ENCODE data around the gene RAB25. TPM values are rescaled to one million over a fixed set of nuclear protein-coding genes. Genes with fewer than 3 reads are reported as not detected.
"Not testable (repeated sequence)": the region's sequence is repeated elsewhere in the genome, so short reads cannot be mapped to it uniquely, and the experiment has no call there.

The RAB25 gene
- total and polyA plus RNA-seq, 2 experiments from 2014 or later: 71.1 to 106 TPM

GRCh38 chr1:156033011-156033410 is 27.9 kb upstream of the RAB25 start:
- no peak for DNase-seq (ENCODE audit: low spot score)
- Histone ChIP-seq H3K79me2 (no peaks in the 10 kb centered on the region), H3K4me3 (no peak overlapping the region), H3K27me3 (no peaks in the 10 kb centered on the region), H3K9me2 (replicated peaks; ENCODE audit: insufficient read depth) (no peaks in the 10 kb centered on the region), H3K4me1 (ENCODE audit: insufficient read depth) (no peaks in the 10 kb centered on the region), H2AFZ (no peak overlapping the region), H3K9me3 (ENCODE audit: low read depth) (no peaks in the 10 kb centered on the region), H3K36me3 (replicated peaks; ENCODE audit: insufficient read depth, low read depth) (no peaks in the 10 kb centered on the region), H3K4me2 (no peak overlapping the region), H3K27ac (no peak overlapping the region), H4K20me1 (ENCODE audit: insufficient read depth, poor library complexity, severe bottlenecking) (no peaks in the 10 kb centered on the region)
- TF ChIP-seq EZH2 (IDR thresholded peaks at IDR 0.05; ENCODE audit: borderline replicate concordance) (no peak), EZH2phosphoT487 (IDR thresholded peaks at IDR 0.05; ENCODE audit: low read depth, severe bottlenecking, unreplicated experiment) (no peak)
- TF ChIP-seq, protein P1, sequence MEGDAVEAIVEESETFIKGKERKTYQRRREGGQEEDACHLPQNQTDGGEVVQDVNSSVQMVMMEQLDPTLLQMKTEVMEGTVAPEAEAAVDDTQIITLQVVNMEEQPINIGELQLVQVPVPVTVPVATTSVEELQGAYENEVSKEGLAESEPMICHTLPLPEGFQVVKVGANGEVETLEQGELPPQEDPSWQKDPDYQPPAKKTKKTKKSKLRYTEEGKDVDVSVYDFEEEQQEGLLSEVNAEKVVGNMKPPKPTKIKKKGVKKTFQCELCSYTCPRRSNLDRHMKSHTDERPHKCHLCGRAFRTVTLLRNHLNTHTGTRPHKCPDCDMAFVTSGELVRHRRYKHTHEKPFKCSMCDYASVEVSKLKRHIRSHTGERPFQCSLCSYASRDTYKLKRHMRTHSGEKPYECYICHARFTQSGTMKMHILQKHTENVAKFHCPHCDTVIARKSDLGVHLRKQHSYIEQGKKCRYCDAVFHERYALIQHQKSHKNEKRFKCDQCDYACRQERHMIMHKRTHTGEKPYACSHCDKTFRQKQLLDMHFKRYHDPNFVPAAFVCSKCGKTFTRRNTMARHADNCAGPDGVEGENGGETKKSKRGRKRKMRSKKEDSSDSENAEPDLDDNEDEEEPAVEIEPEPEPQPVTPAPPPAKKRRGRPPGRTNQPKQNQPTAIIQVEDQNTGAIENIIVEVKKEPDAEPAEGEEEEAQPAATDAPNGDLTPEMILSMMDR (IDR thresholded peaks at IDR 0.05; ENCODE audit: poor library complexity): no peak
- WGBS (ENCODE audit: low lambda C conversion rate, missing lambda C conversion rate): 75% methylated on average over 6 of the region's 6 CpGs

DNA sequence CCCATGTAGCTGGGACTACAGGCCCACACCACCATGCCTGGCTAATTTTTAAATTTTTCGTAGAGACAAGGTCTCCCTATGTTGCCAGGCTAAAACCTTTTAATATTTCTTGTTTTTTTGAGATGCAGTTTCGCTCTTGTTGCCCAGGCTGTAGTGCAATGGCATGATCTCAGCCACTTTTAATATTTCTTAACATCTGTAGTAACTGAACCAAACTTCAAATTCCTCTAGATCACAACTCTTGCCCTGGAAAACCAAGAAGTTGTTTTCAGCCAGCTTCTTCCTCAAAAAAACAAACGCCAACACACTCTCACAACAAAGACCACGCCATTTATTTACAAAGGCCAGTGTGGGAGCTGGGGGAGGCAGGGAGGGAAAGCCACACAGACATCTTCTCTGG is 26.0 kb upstream of the RAB25 start:
- DNase-seq (ENCODE audit: low spot score); H3K9me3 ChIP-seq (ENCODE audit: low read depth); H3K9me2 ChIP-seq (replicated peaks; ENCODE audit: insufficient read depth); H4K20me1 ChIP-seq (ENCODE audit: insufficient read depth, poor library complexity, severe bottlenecking); H3K79me2 ChIP-seq; H3K27me3 ChIP-seq; H3K36me3 ChIP-seq (replicated peaks; ENCODE audit: insufficient read depth, low read depth); H3K4me2 ChIP-seq; H3K27ac ChIP-seq; H2AFZ ChIP-seq; H3K4me3 ChIP-seq; H3K4me1 ChIP-seq (ENCODE audit: insufficient read depth): not testable (repeated sequence)
- WGBS (ENCODE audit: low lambda C conversion rate, missing lambda C conversion rate): 93% methylated on average over 4 of the region's 4 CpGs

DNA sequence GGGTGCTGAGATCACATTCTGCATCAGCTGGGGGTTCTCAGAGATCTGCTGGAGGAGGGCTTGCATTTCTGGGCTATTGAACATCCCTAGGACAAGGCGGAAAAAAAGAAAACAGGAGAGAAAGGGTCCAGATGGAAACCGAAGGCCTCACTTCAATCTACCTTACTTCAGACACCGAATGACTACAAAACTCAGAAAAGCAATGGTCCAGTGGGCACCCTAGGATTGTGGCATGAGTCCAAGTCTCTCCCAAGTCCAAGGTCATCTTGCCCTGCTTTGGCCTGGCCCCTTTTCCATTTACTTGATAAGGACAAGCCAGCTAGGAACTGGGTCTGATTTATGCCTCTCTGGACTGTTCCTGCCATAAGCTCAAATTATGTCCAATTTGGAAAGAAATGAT is 18.1 kb upstream of the RAB25 start:
- H3K4me2 ChIP-seq: no peak overlapping the region
- H3K27ac ChIP-seq: no peak overlapping the region
- TF ChIP-seq EZH2phosphoT487 (IDR thresholded peaks at IDR 0.05; ENCODE audit: low read depth, severe bottlenecking, unreplicated experiment) (no peak), EZH2 (IDR thresholded peaks at IDR 0.05; ENCODE audit: borderline replicate concordance) (no peak)
- H3K27me3 ChIP-seq: no peaks in the 10 kb centered on the region
- H3K79me2 ChIP-seq: peaks cover 2% of the 10 kb centered on the region
- H3K9me3 ChIP-seq (ENCODE audit: low read depth): no peaks in the 10 kb centered on the region
- H2AFZ ChIP-seq: no peak overlapping the region
- H3K9me2 ChIP-seq (replicated peaks; ENCODE audit: insufficient read depth): no peaks in the 10 kb centered on the region
- H3K36me3 ChIP-seq (replicated peaks; ENCODE audit: insufficient read depth, low read depth): no peaks in the 10 kb centered on the region
- no peak for DNase-seq (ENCODE audit: low spot score)
- no peaks in the 10 kb centered on the region for H4K20me1 ChIP-seq (ENCODE audit: insufficient read depth, poor library complexity, severe bottlenecking)
- WGBS (ENCODE audit: low lambda C conversion rate, missing lambda C conversion rate): 98% methylated on average over 3 of the region's 3 CpGs
- no peak overlapping the region for H3K4me3 ChIP-seq
- H3K4me1 ChIP-seq (ENCODE audit: insufficient read depth): no peaks in the 10 kb centered on the region

GRCh38 chr1:156045076-156045475 is 15.9 kb upstream of the RAB25 start:
- H3K79me2 ChIP-seq: peaks cover 2% of the 10 kb centered on the region
- no peaks in the 10 kb centered on the region for H3K9me2 ChIP-seq (replicated peaks; ENCODE audit: insufficient read depth)
- no peaks in the 10 kb centered on the region for H3K27me3 ChIP-seq
- no peak for DNase-seq (ENCODE audit: low spot score)
- no peaks in the 10 kb centered on the region for H3K9me3 ChIP-seq (ENCODE audit: low read depth)
- no peak overlapping the region for H3K4me2 ChIP-seq
- no peaks in the 10 kb centered on the region for H3K36me3 ChIP-seq (replicated peaks; ENCODE audit: insufficient read depth, low read depth)
- WGBS (ENCODE audit: low lambda C conversion rate, missing lambda C conversion rate): 91% methylated on average over 4 of the region's 4 CpGs
- no peaks in the 10 kb centered on the region for H4K20me1 ChIP-seq (ENCODE audit: insufficient read depth, poor library complexity, severe bottlenecking)
- H3K4me3 ChIP-seq: no peak overlapping the region
- H3K4me1 ChIP-seq (ENCODE audit: insufficient read depth): no peaks in the 10 kb centered on the region
- H2AFZ ChIP-seq: no peak overlapping the region
- H3K27ac ChIP-seq: no peak overlapping the region
- no peak for TF ChIP-seq EZH2 (IDR thresholded peaks at IDR 0.05; ENCODE audit: borderline replicate concordance)
- TF ChIP-seq EZH2phosphoT487 (IDR thresholded peaks at IDR 0.05; ENCODE audit: low read depth, severe bottlenecking, unreplicated experiment): no peak
- TF ChIP-seq, protein P1 (IDR thresholded peaks at IDR 0.05; ENCODE audit: poor library complexity): no peak
